AML-193 (cell line): ENCODE data around the gene CHRNA10.

Experiments
- DNase-seq, 2 experiments: peaks; one replicate each; lab custom pipeline; 2025; lab: John Stamatoyannopoulos, UW

CHRNA10 gene

DNA sequence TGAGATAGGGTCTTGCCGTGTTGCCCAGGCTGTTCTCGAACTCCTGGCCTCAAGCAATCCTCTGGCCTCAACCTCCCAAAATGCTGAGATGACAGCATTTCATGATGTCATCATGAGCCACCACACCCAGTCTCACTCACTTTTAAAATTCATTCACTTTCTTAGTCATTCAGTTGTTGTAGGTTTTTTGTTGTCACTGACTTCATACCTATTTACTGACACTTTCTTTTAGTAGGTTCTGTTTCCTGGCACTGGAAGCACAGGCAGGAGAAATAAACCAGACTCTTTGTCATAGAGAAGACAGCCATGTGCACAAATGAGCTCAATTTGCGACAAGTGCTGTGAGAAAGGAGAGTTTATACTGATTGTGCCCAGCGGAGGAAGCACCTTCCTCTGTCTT is 39.9 kb downstream of the CHRNA10 start:
- DNase-seq, result no peak

GRCh38 chr11:3627291-3627690 is 43.9 kb downstream of the CHRNA10 start:
- no peak for DNase-seq

DNA sequence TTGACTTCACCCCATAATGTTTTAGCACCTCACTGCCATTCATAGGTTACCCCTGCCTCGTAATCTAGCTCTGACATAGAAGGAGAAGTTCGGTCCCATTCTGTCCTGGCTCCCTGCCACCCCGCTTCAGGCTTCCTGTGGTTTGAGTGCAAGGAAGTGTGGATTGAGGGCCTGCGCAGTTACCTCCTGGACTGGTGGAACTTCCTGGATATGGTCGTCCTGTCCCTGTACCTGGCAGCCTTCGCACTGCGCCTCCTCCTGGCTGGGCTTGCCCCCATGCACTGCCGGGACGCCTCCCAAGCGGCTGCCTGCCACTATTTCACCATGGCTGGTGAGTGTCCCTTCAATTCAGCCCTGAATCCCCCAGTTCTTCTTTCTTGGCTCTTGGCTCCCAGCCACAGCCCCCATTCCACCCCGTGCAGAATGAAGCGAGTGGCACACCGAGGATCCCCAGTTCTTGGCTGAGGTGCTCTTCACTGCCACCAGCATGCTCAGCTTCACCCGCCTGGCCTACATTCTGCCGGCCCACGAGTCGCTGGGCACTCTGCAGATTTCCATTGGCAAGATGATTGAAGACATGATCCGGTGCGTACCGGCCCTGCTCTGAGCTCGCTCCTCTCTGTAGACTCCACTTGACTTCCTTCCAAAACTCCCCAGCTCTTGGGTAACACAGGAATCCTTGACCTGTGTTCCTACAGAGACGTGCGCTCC is 44.8 kb downstream of the CHRNA10 start:
- peak; percentile 74 to 79 for DNase-seq

DNA sequence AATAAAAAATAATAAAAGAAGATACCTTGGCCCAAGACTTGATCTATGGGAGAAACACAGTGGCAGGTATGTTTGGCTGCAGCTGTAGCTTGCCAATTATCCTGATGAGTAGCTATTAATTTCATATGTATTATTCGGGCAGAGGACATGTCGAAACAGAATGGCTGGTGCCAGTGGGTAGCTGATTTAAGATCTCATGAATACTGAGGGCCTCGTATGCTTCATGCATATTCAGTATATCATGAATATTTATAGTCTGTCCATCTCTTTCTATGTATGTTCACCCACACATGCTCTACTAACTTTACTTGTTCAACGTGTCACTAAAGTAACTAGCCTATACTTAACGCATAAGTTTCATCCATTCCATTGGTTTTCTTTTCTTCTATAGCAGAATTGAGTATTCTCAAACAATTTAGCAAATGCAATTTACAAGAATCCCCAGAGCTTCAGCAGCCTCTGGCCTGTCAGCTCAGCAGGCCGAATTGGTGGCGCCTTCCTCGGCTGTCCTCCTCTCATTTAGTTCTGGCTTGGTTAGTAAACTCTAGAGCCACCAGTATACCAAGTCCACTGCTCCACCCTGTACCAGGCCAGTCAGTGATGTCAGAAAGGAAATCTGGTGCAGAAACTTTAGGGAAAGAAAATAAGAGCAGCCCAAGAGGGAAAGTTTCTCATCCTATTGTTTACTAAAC is 47.3 kb downstream of the CHRNA10 start:
- no peak for DNase-seq

DNA sequence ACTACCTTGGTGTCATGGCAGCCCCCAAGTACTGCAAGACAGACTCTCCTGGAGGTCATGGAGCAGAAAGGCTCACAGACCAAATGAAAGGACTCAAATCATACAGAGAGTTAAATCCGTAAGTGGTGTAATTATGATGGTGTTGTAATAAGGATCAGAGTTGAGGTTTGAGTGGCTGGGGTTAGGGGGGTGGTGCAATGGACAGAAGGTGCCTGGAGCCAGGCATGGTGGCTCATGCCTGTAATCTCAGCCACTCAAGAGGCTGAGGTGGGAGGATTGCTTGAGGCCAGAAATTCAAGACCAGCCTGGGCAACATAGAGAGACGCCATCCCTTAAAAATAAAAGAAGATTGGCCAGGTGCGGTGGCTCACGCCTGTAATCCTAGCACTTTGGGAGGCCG is 48.1 kb downstream of the CHRNA10 start:
- peak; percentile 62 to 63 for DNase-seq

DNA sequence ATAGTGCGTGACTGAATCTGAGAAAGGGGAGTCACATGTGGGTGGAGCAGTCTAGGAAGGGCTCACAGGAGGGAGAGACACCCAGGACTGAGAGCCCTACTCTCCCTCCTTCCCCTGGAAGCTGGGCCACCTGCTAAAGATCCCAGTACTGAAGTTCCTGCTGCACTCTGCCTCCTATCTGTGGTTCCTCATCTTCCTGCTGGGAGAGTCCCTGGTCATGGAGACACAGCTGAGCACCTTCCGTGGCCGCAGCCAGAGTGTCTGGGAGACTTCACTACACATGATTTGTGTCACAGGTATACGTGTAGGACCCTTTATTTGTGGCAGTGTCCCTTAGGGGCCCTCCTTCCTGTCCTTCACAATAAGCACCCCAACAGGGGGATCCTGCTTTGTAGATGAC is 48.7 kb downstream of the CHRNA10 start:
- DNase-seq, result no peak

DNA sequence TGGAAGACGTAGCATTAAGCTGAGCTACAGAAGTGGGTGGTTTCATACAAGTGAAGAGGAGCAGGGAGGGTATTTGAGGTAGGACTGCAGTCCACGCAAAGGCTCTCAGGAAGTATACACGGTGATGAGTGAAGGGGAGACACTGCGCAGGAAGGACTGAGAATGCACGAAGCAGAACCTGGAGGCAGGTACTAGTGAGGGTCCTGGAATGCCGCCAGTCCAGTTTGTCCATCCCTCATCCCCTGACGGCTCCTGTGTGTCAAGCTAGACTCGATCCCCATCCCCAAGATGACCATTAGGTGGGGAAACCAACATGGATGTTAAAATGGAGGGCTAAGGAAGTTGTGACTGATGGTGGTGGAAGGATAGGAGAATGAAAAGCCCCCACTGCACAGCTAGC is 53.2 kb downstream of the CHRNA10 start:
- no peak for DNase-seq

GRCh38 chr11:3616721-3617460 is 54.3 kb downstream of the CHRNA10 start:
- DNase-seq, result no peak

DNA sequence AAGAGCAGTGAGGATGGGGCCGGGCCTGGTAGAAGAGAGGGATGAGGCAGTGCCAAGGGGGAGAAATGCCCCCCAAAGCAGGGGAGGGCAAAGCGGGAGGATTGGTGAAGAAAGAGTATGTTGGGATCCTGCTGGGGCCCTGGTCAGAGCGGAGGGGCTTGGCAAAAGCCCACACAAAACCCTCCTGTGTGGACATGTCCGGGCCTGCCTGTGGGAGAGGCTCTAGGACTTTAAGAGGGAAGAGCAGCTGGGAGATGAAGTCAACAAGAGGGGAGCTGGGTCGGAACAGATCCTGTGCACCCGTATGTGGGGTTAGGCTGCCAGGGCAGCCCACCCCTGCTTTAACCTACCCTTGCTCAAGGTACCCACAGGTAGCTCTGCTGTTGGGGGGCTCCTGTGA is 55.2 kb downstream of the CHRNA10 start:
- no peak for DNase-seq
